Mononuclear cell (primary cell): ENCODE results near the gene TRIM67. TPM values are rescaled to one million over a fixed set of nuclear protein-coding genes. Genes with fewer than 3 reads are reported as not detected.

Experiments
- H3K27me3 ChIP-seq: 2 replicates; pipeline ENCODE4 v1.6.0; 2011; ENCODE audit warnings: low read length, control low read depth; ENCODE audit not compliant: insufficient read depth
- H3K4me1 ChIP-seq: 2 replicates; pipeline ENCODE4 v1.5.1; 2011; ENCODE audit warnings: mild to moderate bottlenecking, low read length, control low read depth; ENCODE audit not compliant: insufficient read depth
- H3K4me3 ChIP-seq: 2 replicates; pipeline ENCODE4 v1.5.1; 2011; ENCODE audit warnings: mild to moderate bottlenecking, low read length, moderate library complexity
- H3K9me3 ChIP-seq: 2 replicates; pipeline ENCODE4 v1.5.1; 2011; ENCODE audit warnings: low read depth, mild to moderate bottlenecking, control low read depth, low read length
- total RNA-seq: library from RNA; depleted of rRNA; stranded (reverse); fragments of >200 nt; gene quantifications from one replicate; pipeline ENCODE4 v1.2.3, GENCODE V29; 2012

The TRIM67 gene
- total RNA-seq, 1 donor: under 0.01 TPM

DNA sequence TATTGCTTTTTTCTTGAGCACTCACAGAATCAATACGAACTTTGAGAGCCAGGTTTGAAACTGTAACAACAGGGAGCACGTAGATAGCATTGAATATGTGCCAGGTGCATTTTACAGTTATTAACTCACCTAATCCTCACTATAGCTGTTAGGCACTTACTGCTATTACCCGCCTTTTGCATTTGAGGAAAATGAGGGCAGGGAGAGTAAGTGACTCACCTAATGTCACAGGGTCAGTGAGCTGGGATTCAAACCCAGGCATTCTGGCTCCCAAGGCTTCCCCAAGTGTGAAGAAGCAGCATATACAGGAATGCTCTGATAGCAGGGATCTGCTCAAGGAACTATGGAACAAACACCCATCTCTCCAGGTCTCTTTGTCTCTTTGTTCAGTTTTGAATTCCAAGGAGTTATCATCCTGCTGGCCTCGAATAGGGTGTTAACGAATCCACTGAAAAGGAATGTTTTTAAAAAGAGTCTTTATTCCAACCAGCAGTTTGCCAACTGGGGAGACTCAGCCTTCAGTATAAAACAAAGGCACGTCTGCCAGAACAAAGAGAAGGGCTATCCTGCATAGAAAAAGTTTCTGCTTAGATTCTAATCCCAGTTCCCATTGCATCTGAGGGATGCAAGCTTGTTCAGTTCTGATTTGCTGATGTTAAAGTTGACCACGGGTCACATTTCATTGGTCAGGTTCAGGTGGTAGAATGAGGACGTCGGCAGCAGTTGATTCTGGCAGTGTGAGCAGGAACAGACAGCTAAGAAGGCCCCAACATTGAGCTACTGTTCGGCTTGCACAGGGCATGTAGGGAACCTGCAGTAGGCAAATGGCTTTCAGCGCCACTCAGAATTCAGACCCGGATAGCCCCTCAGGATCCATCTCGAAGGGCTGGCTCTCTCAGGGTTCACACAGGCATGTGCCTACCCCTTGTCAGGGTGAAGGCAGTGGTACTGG is 22.1 kb downstream of the TRIM67 start:
- Histone ChIP-seq H3K27me3 (peaks cover 17% of the 10 kb centered on the region), H3K9me3 (no peaks in the 10 kb centered on the region), H3K4me3 (no peak overlapping the region), H3K4me1 (no peaks in the 10 kb centered on the region)

DNA sequence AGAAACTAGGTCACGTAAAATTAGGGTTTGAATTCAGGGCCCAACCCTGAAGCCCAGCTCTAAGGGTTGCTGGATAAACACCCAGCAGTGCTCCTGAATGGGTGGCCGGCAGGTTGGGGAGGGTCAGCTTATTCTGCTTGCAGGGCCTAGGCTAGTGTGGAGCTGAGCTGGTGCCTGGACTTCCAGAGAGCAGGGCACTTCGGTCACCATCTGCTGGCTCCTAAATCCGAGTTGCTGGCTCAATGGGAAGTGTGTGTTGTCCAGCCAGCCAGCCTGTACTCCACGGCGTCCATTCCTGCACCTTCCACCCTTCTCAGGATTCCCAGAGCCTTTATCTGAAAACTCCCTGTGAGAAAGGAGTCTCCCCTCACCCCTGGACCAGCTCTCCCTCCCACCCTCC is 23.0 kb downstream of the TRIM67 start:
- H3K9me3 ChIP-seq: no peaks in the 10 kb centered on the region
- no peaks in the 10 kb centered on the region for H3K4me1 ChIP-seq
- H3K27me3 ChIP-seq: peaks cover 12% of the 10 kb centered on the region
- no peak overlapping the region for H3K4me3 ChIP-seq

DNA sequence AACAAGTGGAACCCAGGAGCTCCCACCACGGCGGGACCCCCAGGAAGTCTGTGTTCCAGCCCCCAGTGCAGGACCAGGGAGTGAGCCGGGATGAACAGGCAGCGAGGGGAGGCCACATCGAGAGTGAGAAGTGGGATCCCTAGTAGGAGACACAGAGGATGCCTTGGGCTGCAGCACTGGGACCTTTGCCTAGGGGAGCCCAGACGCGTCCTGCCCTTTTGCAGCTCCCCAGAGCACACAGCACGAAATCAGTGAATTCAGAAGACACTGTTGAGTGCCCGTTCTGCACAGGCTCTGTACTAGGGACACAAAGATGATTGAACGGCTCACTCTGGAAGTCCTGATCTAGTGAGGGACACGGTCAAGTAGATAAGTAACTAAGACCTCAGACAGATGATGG is 23.5 kb downstream of the TRIM67 start:
- Histone ChIP-seq H3K9me3 (no peaks in the 10 kb centered on the region), H3K27me3 (peaks cover 12% of the 10 kb centered on the region), H3K4me1 (no peaks in the 10 kb centered on the region), H3K4me3 (no peak overlapping the region)

DNA sequence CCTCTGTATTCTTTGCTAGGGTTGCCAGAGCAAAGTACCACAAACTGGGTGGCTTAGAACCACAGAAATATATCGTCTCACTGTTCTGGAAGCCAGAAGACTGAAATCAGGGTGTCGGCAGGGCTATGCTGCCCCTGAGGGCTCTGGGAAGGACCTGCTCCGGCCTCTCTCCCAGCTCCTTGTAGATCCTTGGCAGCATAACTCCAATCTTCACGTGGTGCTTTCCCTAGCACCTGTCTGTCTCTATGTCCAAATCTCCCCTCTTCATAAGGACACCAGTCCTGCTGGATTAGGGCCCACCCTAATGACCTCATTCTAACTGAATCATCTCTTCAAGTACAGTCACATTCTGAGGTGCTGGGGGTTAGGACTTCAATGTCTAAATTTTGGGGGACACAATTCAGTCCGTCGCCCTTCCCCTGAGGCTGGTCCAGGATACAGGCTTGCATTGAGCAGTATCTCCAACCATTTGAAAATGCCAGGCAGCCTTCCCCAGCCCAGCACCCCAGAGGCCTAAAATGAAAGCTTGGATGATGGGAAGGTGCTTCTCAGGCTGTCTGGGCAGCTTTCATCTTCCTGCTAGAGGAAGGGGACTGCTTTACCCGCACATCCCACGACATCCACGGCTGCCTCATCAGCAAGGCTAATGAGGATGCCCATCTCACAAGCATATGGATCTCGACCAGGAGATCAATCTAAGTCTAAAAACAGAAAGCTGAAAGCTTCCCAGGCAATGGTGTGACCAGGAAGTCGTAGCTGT is 24.7 kb downstream of the TRIM67 start:
- H3K9me3 ChIP-seq: no peaks in the 10 kb centered on the region
- H3K4me1 ChIP-seq: no peaks in the 10 kb centered on the region
- no peak overlapping the region for H3K4me3 ChIP-seq
- peaks cover 9% of the 10 kb centered on the region for H3K27me3 ChIP-seq

DNA sequence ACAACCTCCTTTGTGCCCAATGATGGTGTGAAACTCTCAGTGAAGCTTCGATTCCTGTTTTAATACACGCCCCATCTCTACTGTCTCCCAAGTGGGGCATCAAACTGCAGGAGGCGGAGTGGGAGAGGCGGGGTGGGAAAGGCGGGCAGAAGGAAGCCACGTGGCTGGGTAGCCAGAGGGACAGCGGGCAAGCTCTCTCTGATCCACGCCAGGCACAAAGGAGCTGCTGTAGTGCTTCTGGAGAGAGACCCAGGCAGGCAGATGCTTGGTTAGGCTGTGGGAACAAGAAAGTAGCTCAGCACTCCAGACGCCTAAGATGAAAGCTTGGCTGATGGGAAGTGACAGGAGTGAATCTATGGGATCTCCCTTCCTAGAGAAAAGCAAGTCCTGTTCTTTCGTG is 25.7 kb downstream of the TRIM67 start:
- H3K9me3 ChIP-seq: no peaks in the 10 kb centered on the region

DNA sequence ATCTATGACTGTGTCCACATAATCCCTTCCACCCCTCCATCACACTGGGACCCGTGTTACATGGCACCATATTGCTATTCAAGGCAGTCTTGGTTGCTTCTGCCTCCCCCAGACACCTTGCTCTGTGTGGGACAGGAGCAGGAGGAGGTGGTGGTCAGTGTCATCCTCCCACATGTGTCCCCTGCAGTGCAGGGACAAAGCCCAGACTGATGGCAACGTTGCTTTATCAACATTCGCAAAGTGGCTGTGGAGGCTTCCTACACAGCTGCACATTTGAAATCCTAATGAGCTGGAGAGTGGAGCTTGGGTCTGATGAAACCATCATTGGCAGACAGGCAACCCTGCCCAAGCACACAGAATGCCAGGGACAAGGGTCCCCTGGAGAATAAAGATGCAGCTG is 26.2 kb downstream of the TRIM67 start:
- no peaks in the 10 kb centered on the region for H3K4me1 ChIP-seq
- H3K4me3 ChIP-seq: no peak overlapping the region
- peaks cover 6% of the 10 kb centered on the region for H3K27me3 ChIP-seq
- no peaks in the 10 kb centered on the region for H3K9me3 ChIP-seq

More for the DNA sequence above, 25.7 kb downstream of the TRIM67 start:
- Histone ChIP-seq H3K4me3 (no peak overlapping the region), H3K4me1 (no peaks in the 10 kb centered on the region), H3K27me3 (peaks cover 6% of the 10 kb centered on the region)

DNA sequence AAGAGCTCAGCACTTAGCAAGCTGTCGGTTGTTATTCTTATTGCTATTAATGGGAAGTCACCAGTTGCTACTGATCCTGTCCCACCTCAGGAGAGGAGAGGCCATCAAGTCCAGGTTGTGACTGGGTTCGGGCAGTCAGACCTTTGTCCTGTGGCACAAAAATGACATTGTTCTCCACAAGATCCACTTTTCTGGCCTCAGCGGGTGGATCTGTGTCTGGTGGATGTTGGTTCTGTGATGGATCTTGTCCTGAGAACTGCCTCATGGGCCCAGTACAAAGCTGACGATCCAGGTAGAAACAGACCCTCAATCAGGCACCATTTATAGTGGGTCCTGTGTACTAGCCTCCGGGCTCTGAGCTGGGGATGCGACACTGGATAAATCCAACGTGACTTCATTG is 26.9 kb downstream of the TRIM67 start:
- Histone ChIP-seq H3K4me3 (no peak overlapping the region), H3K4me1 (no peaks in the 10 kb centered on the region), H3K9me3 (no peaks in the 10 kb centered on the region), H3K27me3 (peaks cover 6% of the 10 kb centered on the region)

- Histone ChIP-seq H3K9me3 (no peaks in the 10 kb centered on the region), H3K4me1 (no peaks in the 10 kb centered on the region), H3K27me3 (peaks cover 6% of the 10 kb centered on the region), H3K4me3 (no peak overlapping the region)
These were observed 27.9 kb downstream of the TRIM67 start for GRCh38 chr1:231189683-231190270.

DNA sequence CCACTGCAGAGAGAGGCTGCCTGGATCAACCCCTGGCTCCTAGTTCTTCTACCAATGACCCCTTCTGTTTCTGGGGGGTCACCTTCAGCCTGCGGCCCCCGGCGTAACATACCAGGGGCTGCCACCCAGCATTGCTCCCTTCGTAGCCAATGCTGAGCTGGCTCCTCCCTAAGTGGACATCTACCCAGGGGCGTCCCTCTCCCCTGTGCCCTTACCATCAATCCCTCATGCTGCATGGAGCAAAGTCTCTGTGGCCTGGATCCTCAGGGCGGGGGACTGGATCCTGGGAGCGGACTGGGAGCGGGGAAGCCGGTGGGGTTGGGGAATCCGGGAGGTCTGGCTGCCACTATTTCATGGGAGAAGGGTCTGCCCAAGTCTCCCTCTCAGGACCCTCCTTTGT is 28.6 kb downstream of the TRIM67 start:
- H3K27me3 ChIP-seq: peaks cover 6% of the 10 kb centered on the region
- no peaks in the 10 kb centered on the region for H3K4me1 ChIP-seq
- H3K9me3 ChIP-seq: no peaks in the 10 kb centered on the region
- no peak overlapping the region for H3K4me3 ChIP-seq

- Histone ChIP-seq H3K4me3 (no peak overlapping the region), H3K27me3 (peaks cover 5% of the 10 kb centered on the region), H3K9me3 (no peaks in the 10 kb centered on the region), H3K4me1 (no peaks in the 10 kb centered on the region)
These were observed 30.8 kb downstream of the TRIM67 start for GRCh38 chr1:231192620-231193163.

DNA sequence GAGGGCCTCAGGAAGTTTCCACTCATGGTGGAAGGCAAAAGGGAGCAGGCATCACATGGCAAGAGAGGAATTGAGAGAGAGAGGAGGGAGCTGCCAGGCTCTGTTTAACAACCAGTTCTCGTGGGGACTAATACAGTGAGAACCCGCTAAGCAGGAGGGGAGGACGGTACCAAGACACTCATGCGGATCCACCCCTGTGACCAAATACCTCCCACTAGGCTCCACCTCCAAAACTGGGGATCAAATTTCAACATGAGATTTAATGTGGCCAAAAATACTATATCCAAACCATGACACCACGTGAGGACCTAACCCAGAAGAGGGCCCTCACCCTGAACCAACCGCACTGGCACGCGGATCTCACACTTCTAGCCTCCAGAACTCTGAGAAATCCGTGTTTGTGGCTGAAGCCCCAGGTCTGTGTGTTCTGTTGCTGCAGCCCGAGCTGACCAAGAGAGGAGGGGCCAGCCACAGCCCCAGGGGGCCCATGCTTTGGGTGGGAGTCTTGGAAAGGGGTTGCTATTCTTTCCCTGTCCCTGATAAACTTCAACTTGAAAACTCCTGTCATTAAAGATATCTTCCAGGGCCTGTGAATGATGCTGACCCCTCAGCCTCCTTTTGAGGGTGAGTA is 32.0 kb downstream of the TRIM67 start:
- Histone ChIP-seq H3K9me3 (no peaks in the 10 kb centered on the region), H3K4me3 (no peak overlapping the region), H3K27me3 (peaks cover 2% of the 10 kb centered on the region), H3K4me1 (no peaks in the 10 kb centered on the region)

GRCh38 chr1:231194476-231194842 is 32.6 kb downstream of the TRIM67 start:
- Histone ChIP-seq H3K27me3 (peaks cover 2% of the 10 kb centered on the region), H3K4me1 (no peaks in the 10 kb centered on the region), H3K9me3 (no peaks in the 10 kb centered on the region), H3K4me3 (no peak overlapping the region)

GRCh38 chr1:231194843-231195516 is 33.1 kb downstream of the TRIM67 start:
- Histone ChIP-seq H3K4me1 (no peaks in the 10 kb centered on the region), H3K4me3 (no peak overlapping the region), H3K9me3 (no peaks in the 10 kb centered on the region), H3K27me3 (peaks cover 1% of the 10 kb centered on the region)

DNA sequence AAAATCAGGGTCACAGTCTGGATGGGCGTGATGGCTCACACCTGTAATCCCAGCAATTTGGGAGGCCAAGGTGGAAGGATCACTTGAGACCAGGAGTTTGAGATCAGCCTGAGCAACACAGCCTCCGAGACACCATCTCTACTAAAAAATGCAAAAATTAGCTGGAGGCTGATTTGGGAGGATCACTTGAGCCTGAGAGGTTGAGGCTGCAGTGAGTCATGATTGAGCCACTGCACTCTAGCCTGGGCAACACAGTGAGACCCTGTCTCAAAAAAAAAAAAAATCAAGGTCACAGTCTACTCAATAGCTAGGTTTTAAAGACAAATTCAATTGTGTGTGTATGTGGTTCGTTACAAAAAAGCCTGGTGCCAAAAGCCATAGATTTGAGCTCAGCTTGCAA is 34.4 kb downstream of the TRIM67 start:
- H3K4me1 ChIP-seq: no peaks in the 10 kb centered on the region
- H3K4me3 ChIP-seq: no peak overlapping the region
- no peaks in the 10 kb centered on the region for H3K9me3 ChIP-seq
- no peaks in the 10 kb centered on the region for H3K27me3 ChIP-seq
